Mesenchymal stem cell (in vitro differentiated cells and primary cell): ENCODE results near the gene TFG.

ENCODE experiments used
- DNase-seq: peaks from one replicate; pipeline ENCODE4 v3.0.0-alpha.2; 2013
- H2AFZ ChIP-seq: one replicate; pipeline ENCODE4 v1.6.1; 2013; ENCODE audit warnings: low read depth, mild to moderate bottlenecking, control low read depth, inconsistent platforms, low read length, moderate library complexity
- H2AK5ac ChIP-seq: 2 replicates; pipeline ENCODE4 v1.6.1; 2013; ENCODE audit warnings: low read length, moderate library complexity, mild to moderate bottlenecking, inconsistent platforms; ENCODE audit not compliant: severe bottlenecking
- H2BK120ac ChIP-seq: one replicate; pipeline ENCODE4 v1.6.1; 2013; ENCODE audit warnings: low read depth, mild to moderate bottlenecking, inconsistent platforms, low read length, moderate library complexity
- H2BK12ac ChIP-seq, 2 experiments: one replicate each; pipeline ENCODE4 v1.6.1; 2013; ENCODE audit warnings: inconsistent platforms in 2 of 2, low read length in 2 of 2, mild to moderate bottlenecking in 2 of 2, moderate library complexity in 2 of 2, control low read depth in 1 of 2
- H2BK15ac ChIP-seq: one replicate; pipeline ENCODE4 v1.6.1; 2013; ENCODE audit warnings: mild to moderate bottlenecking, low read depth, inconsistent platforms; ENCODE audit not compliant: poor library complexity, severe bottlenecking
- H2BK5ac ChIP-seq: 2 replicates; pipeline ENCODE4 v1.6.1; 2013; ENCODE audit warnings: low read depth, mild to moderate bottlenecking, low read length, control low read depth, inconsistent platforms; ENCODE audit not compliant: poor library complexity, severe bottlenecking
- H3K14ac ChIP-seq, 2 experiments: one replicate each; pipeline ENCODE4 v1.6.1; 2013; ENCODE audit warnings: inconsistent platforms in 2 of 2, low read length in 2 of 2, control low read depth in 1 of 2, mild to moderate bottlenecking in 1 of 2, moderate library complexity in 1 of 2
- H3K18ac ChIP-seq, 2 experiments: one replicate each; pipeline ENCODE4 v1.6.1; 2013; ENCODE audit warnings: inconsistent platforms in 2 of 2, low read length in 2 of 2, control low read depth in 1 of 2, low read depth in 1 of 2, mild to moderate bottlenecking in 1 of 2
- H3K23ac ChIP-seq, 2 experiments: one replicate each; pipeline ENCODE4 v1.6.1; 2013; ENCODE audit warnings: inconsistent platforms in 2 of 2, low read length in 2 of 2, mild to moderate bottlenecking in 2 of 2, moderate library complexity in 2 of 2, control low read depth in 1 of 2
- H3K27ac ChIP-seq: 2 replicates; pipeline ENCODE4 v1.5.1; 2013; ENCODE audit warnings: mild to moderate bottlenecking, moderate library complexity, low read length, control low read depth, inconsistent platforms; ENCODE audit not compliant: poor library complexity, severe bottlenecking
- H3K27me3 ChIP-seq, 2 experiments: 2 replicates each; pipeline versions ENCODE4 v1.6.1 to v1.7.0; 2013; ENCODE audit warnings: low read length in 2 of 2, mild to moderate bottlenecking in 2 of 2, moderate library complexity in 2 of 2, control low read depth in 1 of 2, inconsistent platforms in 1 of 2; ENCODE audit not compliant: control insufficient read depth in 1 of 2, insufficient read depth in 1 of 2
- H3K36me3 ChIP-seq, 2 experiments: 2 replicates each; pipeline versions ENCODE4 v1.6.1 to v1.7.0; 2013; ENCODE audit warnings: low read length in 2 of 2, control low read depth in 1 of 2, inconsistent platforms in 1 of 2, low read depth in 1 of 2, mild to moderate bottlenecking in 1 of 2; ENCODE audit not compliant: insufficient read depth in 2 of 2, control insufficient read depth in 1 of 2
- H3K4ac ChIP-seq, 2 experiments: one replicate each; pipeline ENCODE4 v1.6.1; 2013; ENCODE audit warnings: inconsistent platforms in 2 of 2, low read length in 2 of 2, mild to moderate bottlenecking in 2 of 2, moderate library complexity in 2 of 2, control low read depth in 1 of 2, low read depth in 1 of 2
- H3K4me1 ChIP-seq: 2 replicates; pipeline ENCODE4 v1.6.1; 2013; ENCODE audit warnings: low read depth, low read length, control low read depth; ENCODE audit not compliant: control insufficient read depth, insufficient read depth
- H3K4me2 ChIP-seq: 2 replicates; pipeline ENCODE4 v1.6.1; 2013; ENCODE audit warnings: low read length, mild to moderate bottlenecking, inconsistent platforms; ENCODE audit not compliant: poor library complexity, severe bottlenecking
- H3K4me3 ChIP-seq, 2 experiments: 2 replicates each; pipeline versions ENCODE4 v1.5.1 to v1.7.0; 2013; ENCODE audit warnings: low read length in 2 of 2, mild to moderate bottlenecking in 2 of 2, control low read depth in 1 of 2, low read depth in 1 of 2; ENCODE audit not compliant: insufficient read depth in 1 of 2
- H3K79me1 ChIP-seq: replicated peaks from 2 replicates; pipeline ENCODE4 v1.6.1; 2013; ENCODE audit warnings: mild to moderate bottlenecking, control low read depth, low read length, inconsistent platforms; ENCODE audit not compliant: poor library complexity, severe bottlenecking
- H3K9ac ChIP-seq: 2 replicates; pipeline ENCODE4 v1.7.0; 2013; ENCODE audit warnings: mild to moderate bottlenecking, low read length, moderate library complexity
- H3K9me3 ChIP-seq: 2 replicates; pipeline ENCODE4 v1.7.0; 2013; ENCODE audit warnings: mild to moderate bottlenecking, low read length; ENCODE audit not compliant: control insufficient read depth
- H4K8ac ChIP-seq: one replicate; pipeline ENCODE4 v1.6.1; 2013; ENCODE audit warnings: inconsistent platforms, mild to moderate bottlenecking, low read length, moderate library complexity
- H4K91ac ChIP-seq: one replicate; pipeline ENCODE4 v1.6.1; 2013; ENCODE audit warnings: mild to moderate bottlenecking, low read length, inconsistent platforms
- WGBS: methylation state at CpG from one replicate; pipeline ENCODE4 v1.1.7; 2013; ENCODE audit warnings: mixed read lengths; 5-methylcytosine and 5-hydroxymethylcytosine counted together

The TFG gene

GRCh38 chr3:100696161-100696560, 13.1 kb upstream of the TFG start:
- Histone ChIP-seq H2BK5ac (no peak overlapping the region), H3K9me3 (no peaks in the 10 kb centered on the region), H3K23ac (no peak overlapping the region), H3K27ac (no peak overlapping the region), H4K8ac (no peak overlapping the region), H3K4ac (no peak overlapping the region), H2BK12ac (no peak overlapping the region), H3K27me3 (peaks cover 7 to 16% of the 10 kb centered on the region in 2 experiments), H3K79me1 (no peaks in the 10 kb centered on the region), H2BK15ac (no peak overlapping the region), H3K4me3 (no peak overlapping the region), H3K14ac (no peak overlapping the region), H2AFZ (no peak overlapping the region), H3K36me3 (no peaks in the 10 kb centered on the region), H2AK5ac (no peak overlapping the region), H3K9ac (no peak overlapping the region), H3K18ac (no peak overlapping the region), H2BK120ac (no peak overlapping the region), H3K4me2 (no peak overlapping the region), H3K4me1 (no peaks in the 10 kb centered on the region), H4K91ac (no peak overlapping the region)
- no peak for DNase-seq
- 82% methylated on average over 3 of the region's 3 CpGs for WGBS

GRCh38 chr3:100697172-100697571, 12.1 kb upstream of the TFG start:
- H4K91ac ChIP-seq, result no peak overlapping the region
- H3K27me3 ChIP-seq, result peaks cover 7 to 16% of the 10 kb centered on the region in 2 experiments
- no peak overlapping the region for H3K23ac ChIP-seq
- no peak overlapping the region for H3K27ac ChIP-seq
- no peak overlapping the region for H2BK15ac ChIP-seq
- H3K4me2 ChIP-seq, result no peak overlapping the region
- H3K79me1 ChIP-seq, result no peaks in the 10 kb centered on the region
- no peak overlapping the region for H2BK5ac ChIP-seq
- no peak overlapping the region for H2AK5ac ChIP-seq
- H3K18ac ChIP-seq, result no peak overlapping the region
- no peak overlapping the region for H3K9ac ChIP-seq
- H3K4me3 ChIP-seq, result no peak overlapping the region
- no peak overlapping the region for H2BK12ac ChIP-seq
- no peak overlapping the region for H3K4ac ChIP-seq
- H3K14ac ChIP-seq, result peak overlapping the region in 1 of 2 experiments; percentile 41
- H2AFZ ChIP-seq, result no peak overlapping the region
- no peaks in the 10 kb centered on the region for H3K4me1 ChIP-seq
- no peaks in the 10 kb centered on the region for H3K9me3 ChIP-seq
- 90% methylated on average over 7 of the region's 7 CpGs for WGBS
- no peak overlapping the region for H2BK120ac ChIP-seq
- no peaks in the 10 kb centered on the region for H3K36me3 ChIP-seq
- no peak overlapping the region for H4K8ac ChIP-seq
- DNase-seq, result no peak

- Histone ChIP-seq H3K27me3 (peaks cover 7 to 16% of the 10 kb centered on the region in 2 experiments), H2BK15ac (no peak overlapping the region), H2AK5ac (no peak overlapping the region), H3K14ac (no peak overlapping the region), H2BK12ac (no peak overlapping the region), H3K79me1 (no peaks in the 10 kb centered on the region), H2AFZ (no peak overlapping the region), H3K4me3 (no peak overlapping the region), H4K8ac (no peak overlapping the region), H3K4me1 (no peaks in the 10 kb centered on the region), H3K27ac (no peak overlapping the region), H3K23ac (no peak overlapping the region), H3K4me2 (no peak overlapping the region), H3K18ac (no peak overlapping the region), H3K4ac (no peak overlapping the region), H3K9ac (no peak overlapping the region), H3K36me3 (no peaks in the 10 kb centered on the region), H2BK120ac (no peak overlapping the region), H4K91ac (no peak overlapping the region), H3K9me3 (no peaks in the 10 kb centered on the region), H2BK5ac (no peak overlapping the region)
- DNase-seq, result no peak
- WGBS, result 88% methylated on average over 4 of the region's 5 CpGs
Measured at GRCh38 chr3:100697723-100698285, 11.5 kb upstream of the TFG start.

DNA sequence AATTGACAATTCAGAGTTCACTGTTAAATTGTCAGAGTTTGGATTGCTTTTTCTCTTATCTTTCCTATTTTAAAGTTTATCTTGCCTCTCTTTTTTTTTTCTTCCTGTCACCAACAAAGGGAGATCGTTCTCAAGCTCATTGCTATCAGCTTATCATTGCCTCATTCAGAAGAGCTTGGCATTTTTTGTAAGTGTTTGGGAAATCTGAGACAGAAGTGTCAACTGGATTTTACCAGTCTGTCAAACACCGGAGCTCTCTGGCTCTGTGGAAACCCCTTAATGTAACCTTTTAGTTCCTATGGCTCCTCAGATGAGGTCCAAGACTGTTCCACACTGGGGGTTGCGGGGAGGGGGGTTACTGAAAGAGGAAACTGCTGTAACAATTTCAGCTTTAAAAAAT, 10.6 kb upstream of the TFG start:
- 75% methylated on average over 2 of the region's 3 CpGs for WGBS
- Histone ChIP-seq H3K23ac (no peak overlapping the region), H4K91ac (no peak overlapping the region), H3K27me3 (peaks cover 3 to 16% of the 10 kb centered on the region in 2 experiments), H2AK5ac (no peak overlapping the region), H2BK120ac (no peak overlapping the region), H2AFZ (no peak overlapping the region), H4K8ac (no peak overlapping the region), H2BK12ac (no peak overlapping the region), H3K4ac (no peak overlapping the region), H2BK15ac (no peak overlapping the region), H3K4me2 (no peak overlapping the region), H3K14ac (no peak overlapping the region), H2BK5ac (no peak overlapping the region), H3K18ac (no peak overlapping the region), H3K9me3 (no peaks in the 10 kb centered on the region), H3K79me1 (no peaks in the 10 kb centered on the region), H3K27ac (no peak overlapping the region), H3K4me3 (no peak overlapping the region), H3K36me3 (no peaks in the 10 kb centered on the region), H3K4me1 (no peaks in the 10 kb centered on the region), H3K9ac (no peak overlapping the region)
- no peak for DNase-seq
